ENCODE data around the gene SPTBN4.

The SPTBN4 gene

DNA sequence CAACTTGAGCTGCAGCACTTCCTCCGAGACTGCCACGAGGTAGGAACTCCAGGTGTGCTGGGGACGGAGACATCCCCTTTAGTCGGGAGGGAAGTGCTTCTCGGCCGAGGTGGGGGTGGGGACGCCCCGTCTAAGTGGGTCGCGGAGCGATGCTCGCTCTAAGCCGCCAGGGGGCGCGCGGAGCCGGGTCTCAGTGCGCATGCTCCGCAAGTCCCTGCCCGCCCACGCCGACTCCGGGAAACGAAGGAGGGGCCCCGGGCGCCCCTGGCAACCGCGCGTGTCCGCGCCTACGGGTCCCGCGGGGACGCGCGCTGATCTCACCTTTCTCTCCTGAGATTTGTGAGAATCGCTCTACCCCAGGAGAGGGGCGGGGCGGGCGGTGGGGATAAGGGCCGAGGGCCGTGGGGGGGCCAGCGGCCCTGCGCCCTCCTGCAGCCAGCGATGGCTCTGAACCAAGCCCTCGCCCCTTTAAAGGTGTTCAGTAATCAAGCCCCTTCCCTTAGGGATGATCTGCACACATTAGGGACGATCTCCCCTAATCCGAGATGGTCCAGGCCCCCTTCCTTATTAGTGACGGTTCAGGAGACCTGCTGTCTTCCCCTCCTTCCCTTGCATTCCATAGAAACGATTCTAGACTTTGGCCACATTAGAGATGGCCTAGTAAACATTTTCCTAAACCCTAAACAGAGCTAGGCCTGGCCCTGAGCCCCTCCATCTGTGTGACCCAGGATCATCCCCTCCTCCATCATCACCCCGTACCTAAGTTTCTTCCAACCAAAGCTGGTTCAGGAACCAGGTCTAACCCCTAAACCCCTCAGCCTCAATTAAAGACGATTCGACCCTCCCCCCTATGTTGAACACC, 62.5 kb downstream of the SPTBN4 start (continued):
- TF ChIP-seq ZNF510 (tag by site-specific recombination; IDR thresholded peaks at IDR 0.05; ENCODE audit: insufficient replicate concordance): no peak
- TF ChIP-seq, protein P1, sequence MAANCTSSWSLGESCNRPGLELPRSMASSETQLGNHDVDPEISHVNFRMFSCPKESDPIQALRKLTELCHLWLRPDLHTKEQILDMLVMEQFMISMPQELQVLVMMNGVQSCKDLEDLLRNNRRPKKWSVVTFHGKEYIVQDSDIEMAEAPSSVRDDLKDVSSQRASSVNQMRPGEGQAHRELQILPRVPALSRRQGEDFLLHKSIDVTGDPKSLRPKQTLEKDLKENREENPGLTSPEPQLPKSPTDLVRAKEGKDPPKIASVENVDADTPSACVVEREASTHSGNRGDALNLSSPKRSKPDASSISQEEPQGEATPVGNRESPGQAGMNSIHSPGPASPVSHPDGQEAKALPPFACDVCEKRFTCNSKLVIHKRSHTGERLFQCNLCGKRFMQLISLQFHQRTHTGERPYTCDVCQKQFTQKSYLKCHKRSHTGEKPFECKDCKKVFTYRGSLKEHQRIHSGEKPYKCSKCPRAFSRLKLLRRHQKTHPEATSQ (tag by site-specific recombination; IDR thresholded peaks at IDR 0.05): peak; percentile 51
- peak; percentile 88 for TF ChIP-seq EGR2 (tag by site-specific recombination; IDR thresholded peaks at IDR 0.05; ENCODE audit: low read depth)
- TF ChIP-seq ZIC2 (tag by site-specific recombination; IDR thresholded peaks at IDR 0.05): peak; percentile 41
- 0 out of 2 replicates have a peak, but pooled peaks have one; percentile 52 for TF ChIP-seq BCL11B (tag by site-specific recombination; IDR thresholded peaks at IDR 0.05; ENCODE audit: low read depth)
- TF ChIP-seq KLF8 (tag by site-specific recombination; IDR thresholded peaks at IDR 0.05): peak; percentile 69
- peak; percentile 63 for TF ChIP-seq KLF1 (tag by site-specific recombination; IDR thresholded peaks at IDR 0.05)
- peak; percentile 87 for TF ChIP-seq GLIS1 (tag by site-specific recombination; IDR thresholded peaks at IDR 0.05)
- no peak for TF ChIP-seq ZNF529 (tag by site-specific recombination; IDR thresholded peaks at IDR 0.05; ENCODE audit: insufficient replicate concordance)
- peak; percentile 100 for TF ChIP-seq ZNF777 (tag by site-specific recombination; IDR thresholded peaks at IDR 0.05; ENCODE audit: borderline replicate concordance)
- TF ChIP-seq ZBTB7A (tag by site-specific recombination; IDR thresholded peaks at IDR 0.05; ENCODE audit: low read depth): peak; percentile 85
- TF ChIP-seq, protein P2, sequence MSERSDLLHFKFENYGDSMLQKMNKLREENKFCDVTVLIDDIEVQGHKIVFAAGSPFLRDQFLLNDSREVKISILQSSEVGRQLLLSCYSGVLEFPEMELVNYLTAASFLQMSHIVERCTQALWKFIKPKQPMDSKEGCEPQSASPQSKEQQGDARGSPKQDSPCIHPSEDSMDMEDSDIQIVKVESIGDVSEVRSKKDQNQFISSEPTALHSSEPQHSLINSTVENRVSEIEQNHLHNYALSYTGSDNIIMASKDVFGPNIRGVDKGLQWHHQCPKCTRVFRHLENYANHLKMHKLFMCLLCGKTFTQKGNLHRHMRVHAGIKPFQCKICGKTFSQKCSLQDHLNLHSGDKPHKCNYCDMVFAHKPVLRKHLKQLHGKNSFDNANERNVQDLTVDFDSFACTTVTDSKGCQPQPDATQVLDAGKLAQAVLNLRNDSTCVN (tag by site-specific recombination; optimal IDR thresholded peaks at IDR 0.05): peak; percentile 98
- 0 out of 2 replicates have a peak, but pooled peaks have one; percentile 22 for TF ChIP-seq ZNF843 (tag by site-specific recombination; IDR thresholded peaks at IDR 0.05)
- TF ChIP-seq ZNF433 (tag by site-specific recombination; IDR thresholded peaks at IDR 0.05; ENCODE audit: low read depth): no peak
- TF ChIP-seq ZNF341 (tag by site-specific recombination; IDR thresholded peaks at IDR 0.05; ENCODE audit: low read depth): peak; percentile 72
- peak; percentile 92 for TF ChIP-seq ZXDB (tag by site-specific recombination; IDR thresholded peaks at IDR 0.05)
- TF ChIP-seq ZFHX2 (tag by site-specific recombination; conservative IDR thresholded peaks at IDR 0.05): peak; percentile 96
- TF ChIP-seq, protein P3, sequence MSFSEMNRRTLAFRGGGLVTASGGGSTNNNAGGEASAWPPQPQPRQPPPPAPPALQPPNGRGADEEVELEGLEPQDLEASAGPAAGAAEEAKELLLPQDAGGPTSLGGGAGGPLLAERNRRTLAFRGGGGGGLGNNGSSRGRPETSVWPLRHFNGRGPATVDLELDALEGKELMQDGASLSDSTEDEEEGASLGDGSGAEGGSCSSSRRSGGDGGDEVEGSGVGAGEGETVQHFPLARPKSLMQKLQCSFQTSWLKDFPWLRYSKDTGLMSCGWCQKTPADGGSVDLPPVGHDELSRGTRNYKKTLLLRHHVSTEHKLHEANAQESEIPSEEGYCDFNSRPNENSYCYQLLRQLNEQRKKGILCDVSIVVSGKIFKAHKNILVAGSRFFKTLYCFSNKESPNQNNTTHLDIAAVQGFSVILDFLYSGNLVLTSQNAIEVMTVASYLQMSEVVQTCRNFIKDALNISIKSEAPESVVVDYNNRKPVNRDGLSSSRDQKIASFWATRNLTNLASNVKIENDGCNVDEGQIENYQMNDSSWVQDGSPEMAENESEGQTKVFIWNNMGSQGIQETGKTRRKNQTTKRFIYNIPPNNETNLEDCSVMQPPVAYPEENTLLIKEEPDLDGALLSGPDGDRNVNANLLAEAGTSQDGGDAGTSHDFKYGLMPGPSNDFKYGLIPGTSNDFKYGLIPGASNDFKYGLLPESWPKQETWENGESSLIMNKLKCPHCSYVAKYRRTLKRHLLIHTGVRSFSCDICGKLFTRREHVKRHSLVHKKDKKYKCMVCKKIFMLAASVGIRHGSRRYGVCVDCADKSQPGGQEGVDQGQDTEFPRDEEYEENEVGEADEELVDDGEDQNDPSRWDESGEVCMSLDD (tag by site-specific recombination; IDR thresholded peaks at IDR 0.05): peak; percentile 81
- no peak for TF ChIP-seq ZNF560 (tag by site-specific recombination; IDR thresholded peaks at IDR 0.05; ENCODE audit: borderline replicate concordance)
- peak; percentile 80 for TF ChIP-seq ZBTB20 (tag by site-specific recombination; IDR thresholded peaks at IDR 0.05)
- TF ChIP-seq ZNF521 (tag by site-specific recombination; IDR thresholded peaks at IDR 0.05): no peak; the same call in 1 of the 2 replicates
- TF ChIP-seq MYNN (tag by site-specific recombination; IDR thresholded peaks at IDR 0.05; ENCODE audit: borderline replicate concordance): no peak
- TF ChIP-seq, protein P4, sequence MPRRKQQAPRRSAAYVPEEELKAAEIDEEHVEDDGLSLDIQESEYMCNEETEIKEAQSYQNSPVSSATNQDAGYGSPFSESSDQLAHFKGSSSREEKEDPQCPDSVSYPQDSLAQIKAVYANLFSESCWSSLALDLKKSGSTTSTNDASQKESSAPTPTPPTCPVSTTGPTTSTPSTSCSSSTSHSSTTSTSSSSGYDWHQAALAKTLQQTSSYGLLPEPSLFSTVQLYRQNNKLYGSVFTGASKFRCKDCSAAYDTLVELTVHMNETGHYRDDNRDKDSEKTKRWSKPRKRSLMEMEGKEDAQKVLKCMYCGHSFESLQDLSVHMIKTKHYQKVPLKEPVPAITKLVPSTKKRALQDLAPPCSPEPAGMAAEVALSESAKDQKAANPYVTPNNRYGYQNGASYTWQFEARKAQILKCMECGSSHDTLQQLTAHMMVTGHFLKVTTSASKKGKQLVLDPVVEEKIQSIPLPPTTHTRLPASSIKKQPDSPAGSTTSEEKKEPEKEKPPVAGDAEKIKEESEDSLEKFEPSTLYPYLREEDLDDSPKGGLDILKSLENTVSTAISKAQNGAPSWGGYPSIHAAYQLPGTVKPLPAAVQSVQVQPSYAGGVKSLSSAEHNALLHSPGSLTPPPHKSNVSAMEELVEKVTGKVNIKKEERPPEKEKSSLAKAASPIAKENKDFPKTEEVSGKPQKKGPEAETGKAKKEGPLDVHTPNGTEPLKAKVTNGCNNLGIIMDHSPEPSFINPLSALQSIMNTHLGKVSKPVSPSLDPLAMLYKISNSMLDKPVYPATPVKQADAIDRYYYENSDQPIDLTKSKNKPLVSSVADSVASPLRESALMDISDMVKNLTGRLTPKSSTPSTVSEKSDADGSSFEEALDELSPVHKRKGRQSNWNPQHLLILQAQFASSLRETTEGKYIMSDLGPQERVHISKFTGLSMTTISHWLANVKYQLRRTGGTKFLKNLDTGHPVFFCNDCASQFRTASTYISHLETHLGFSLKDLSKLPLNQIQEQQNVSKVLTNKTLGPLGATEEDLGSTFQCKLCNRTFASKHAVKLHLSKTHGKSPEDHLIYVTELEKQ (tag by site-specific recombination; IDR thresholded peaks at IDR 0.05; ENCODE audit: borderline replicate concordance): no peak
- peak; percentile 99 for TF ChIP-seq ZBTB48 (tag by site-specific recombination; IDR thresholded peaks at IDR 0.05)
- TF ChIP-seq, protein P5, sequence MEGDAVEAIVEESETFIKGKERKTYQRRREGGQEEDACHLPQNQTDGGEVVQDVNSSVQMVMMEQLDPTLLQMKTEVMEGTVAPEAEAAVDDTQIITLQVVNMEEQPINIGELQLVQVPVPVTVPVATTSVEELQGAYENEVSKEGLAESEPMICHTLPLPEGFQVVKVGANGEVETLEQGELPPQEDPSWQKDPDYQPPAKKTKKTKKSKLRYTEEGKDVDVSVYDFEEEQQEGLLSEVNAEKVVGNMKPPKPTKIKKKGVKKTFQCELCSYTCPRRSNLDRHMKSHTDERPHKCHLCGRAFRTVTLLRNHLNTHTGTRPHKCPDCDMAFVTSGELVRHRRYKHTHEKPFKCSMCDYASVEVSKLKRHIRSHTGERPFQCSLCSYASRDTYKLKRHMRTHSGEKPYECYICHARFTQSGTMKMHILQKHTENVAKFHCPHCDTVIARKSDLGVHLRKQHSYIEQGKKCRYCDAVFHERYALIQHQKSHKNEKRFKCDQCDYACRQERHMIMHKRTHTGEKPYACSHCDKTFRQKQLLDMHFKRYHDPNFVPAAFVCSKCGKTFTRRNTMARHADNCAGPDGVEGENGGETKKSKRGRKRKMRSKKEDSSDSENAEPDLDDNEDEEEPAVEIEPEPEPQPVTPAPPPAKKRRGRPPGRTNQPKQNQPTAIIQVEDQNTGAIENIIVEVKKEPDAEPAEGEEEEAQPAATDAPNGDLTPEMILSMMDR (tag by site-specific recombination; IDR thresholded peaks at IDR 0.05): peak; percentile 100
- no peak for TF ChIP-seq ZNF140 (tag by site-specific recombination; IDR thresholded peaks at IDR 0.05)
- no peak for TF ChIP-seq ZNF184 (tag by site-specific recombination; IDR thresholded peaks at IDR 0.05)

Measured in HEK293 (cell line).